IgD-negative memory B cell (primary cell): ENCODE measurements around the gene PXN. TPM values are rescaled to one million over a fixed set of nuclear protein-coding genes. Genes with fewer than 3 reads are reported as not detected.

ENCODE experiments used
- H3K27ac Mint-ChIP-seq, 3 donors: one replicate each; pipeline ENCODE4 v1.8.0; 2020 to 2022; ENCODE audit warnings: mild to moderate bottlenecking in 3 of 3, mixed read lengths in 3 of 3, moderate library complexity in 1 of 3
- H3K27me3 Mint-ChIP-seq: one replicate; pipeline ENCODE4 v1.8.0; 2021; ENCODE audit warnings: mixed read lengths
- H3K36me3 Mint-ChIP-seq: one replicate; pipeline ENCODE4 v1.8.0; 2020; ENCODE audit warnings: mild to moderate bottlenecking, mixed read lengths
- H3K4me1 Mint-ChIP-seq, 3 donors: one replicate each; pipeline ENCODE4 v1.8.0; 2020 to 2022; ENCODE audit warnings: mixed read lengths in 3 of 3, mild to moderate bottlenecking in 1 of 3
- H3K4me3 Mint-ChIP-seq, 4 donors: one replicate each; pipeline ENCODE4 v1.8.0; 2020 to 2022; ENCODE audit warnings: mild to moderate bottlenecking in 4 of 4, mixed read lengths in 4 of 4, moderate library complexity in 3 of 4
- H3K9me3 Mint-ChIP-seq, 3 donors: one replicate each; pipeline ENCODE4 v1.8.0; 2020 to 2021; ENCODE audit warnings: mixed read lengths in 3 of 3, mild to moderate bottlenecking in 1 of 3
- polyA plus RNA-seq: library from polyadenylated mRNA; unstranded; fragments of 300-500 nt; fragmentation: Illumina TruSeq; gene quantifications from one replicate; pipeline ENCODE4 v1.2.3, GENCODE V29; 2021

The PXN gene
- polyA plus RNA-seq, 1 donor from 2014 or later, result 6.3 TPM

GRCh38 chr12:120228041-120228290, 37.6 kb downstream of the PXN start:
- H3K36me3 Mint-ChIP-seq, result no peaks in the 10 kb centered on the region
- H3K4me3 Mint-ChIP-seq, result peak overlapping the region in 1 of 4 donors; percentile 47
- peaks cover 25% of the 10 kb centered on the region for H3K27me3 Mint-ChIP-seq
- no peak overlapping the region for H3K27ac Mint-ChIP-seq
- peaks cover 8 to 25% (median 19%) of the 10 kb centered on the region in 3 donors for H3K4me1 Mint-ChIP-seq
- H3K9me3 Mint-ChIP-seq, result no peaks in the 10 kb centered on the region

- H3K27me3 Mint-ChIP-seq, result peaks cover 20% of the 10 kb centered on the region
- peaks cover 5 to 20% (median 13%) of the 10 kb centered on the region in 3 donors for H3K4me1 Mint-ChIP-seq
- no peak overlapping the region for H3K4me3 Mint-ChIP-seq
- H3K27ac Mint-ChIP-seq, result no peak overlapping the region
- H3K9me3 Mint-ChIP-seq, result no peaks in the 10 kb centered on the region
- no peaks in the 10 kb centered on the region for H3K36me3 Mint-ChIP-seq
Measured at GRCh38 chr12:120227233-120228040, 38.1 kb downstream of the PXN start.

- H3K27me3 Mint-ChIP-seq, result peaks cover 14% of the 10 kb centered on the region
- H3K9me3 Mint-ChIP-seq, result no peaks in the 10 kb centered on the region
- H3K36me3 Mint-ChIP-seq, result no peaks in the 10 kb centered on the region
- no peak overlapping the region for H3K27ac Mint-ChIP-seq
- peak overlapping the region in 1 of 4 donors; percentile 4 for H3K4me3 Mint-ChIP-seq
- H3K4me1 Mint-ChIP-seq, result peaks cover 5 to 13% (median 10%) of the 10 kb centered on the region in 3 donors
Measured at GRCh38 chr12:120225852-120226640, 39.5 kb downstream of the PXN start.

GRCh38 chr12:120225200-120225558, 40.4 kb downstream of the PXN start:
- H3K9me3 Mint-ChIP-seq, result no peaks in the 10 kb centered on the region
- no peak overlapping the region for H3K27ac Mint-ChIP-seq
- peaks cover 12% of the 10 kb centered on the region for H3K27me3 Mint-ChIP-seq
- H3K4me3 Mint-ChIP-seq, result peak overlapping the region in 1 of 4 donors; percentile 27
- H3K4me1 Mint-ChIP-seq, result peaks cover 5 to 13% (median 9%) of the 10 kb centered on the region in 3 donors
- no peaks in the 10 kb centered on the region for H3K36me3 Mint-ChIP-seq

GRCh38 chr12:120224304-120225199, 41.0 kb downstream of the PXN start:
- Mint-ChIP-seq H3K27ac (peak overlapping the region in 1 of 3 donors; percentile 10), H3K4me1 (peaks cover 5 to 13% (median 9%) of the 10 kb centered on the region in 3 donors), H3K9me3 (no peaks in the 10 kb centered on the region), H3K27me3 (peaks cover 12% of the 10 kb centered on the region), H3K36me3 (no peaks in the 10 kb centered on the region), H3K4me3 (peak overlapping the region in 1 of 4 donors; percentile 27)

- peaks cover 5 to 13% (median 9%) of the 10 kb centered on the region in 3 donors for H3K4me1 Mint-ChIP-seq
- H3K36me3 Mint-ChIP-seq, result no peaks in the 10 kb centered on the region
- no peaks in the 10 kb centered on the region for H3K9me3 Mint-ChIP-seq
- H3K4me3 Mint-ChIP-seq, result peak overlapping the region in 1 of 4 donors; percentile 72
- peaks cover 12% of the 10 kb centered on the region for H3K27me3 Mint-ChIP-seq
- peak overlapping the region in 1 of 3 donors; percentile 47 for H3K27ac Mint-ChIP-seq
Measured at GRCh38 chr12:120223458-120224303, 41.8 kb downstream of the PXN start.

- Mint-ChIP-seq H3K4me1 (peaks cover 3 to 9% (median 4%) of the 10 kb centered on the region in 3 donors), H3K27me3 (peaks cover 8% of the 10 kb centered on the region), H3K4me3 (no peak overlapping the region), H3K27ac (peak overlapping the region in 1 of 3 donors; percentile 60), H3K9me3 (no peaks in the 10 kb centered on the region), H3K36me3 (no peaks in the 10 kb centered on the region)
Measured at GRCh38 chr12:120222288-120222832, 43.2 kb downstream of the PXN start.

- H3K4me3 Mint-ChIP-seq, result no peak overlapping the region
- H3K36me3 Mint-ChIP-seq, result no peaks in the 10 kb centered on the region
- no peak overlapping the region for H3K27ac Mint-ChIP-seq
- H3K4me1 Mint-ChIP-seq, result peaks cover 3 to 9% (median 4%) of the 10 kb centered on the region in 3 donors
- peaks cover 8% of the 10 kb centered on the region for H3K27me3 Mint-ChIP-seq
- no peaks in the 10 kb centered on the region for H3K9me3 Mint-ChIP-seq
Measured at GRCh38 chr12:120221576-120221900, 44.0 kb downstream of the PXN start.

- Mint-ChIP-seq H3K36me3 (no peaks in the 10 kb centered on the region), H3K9me3 (no peaks in the 10 kb centered on the region), H3K27me3 (peaks cover 8% of the 10 kb centered on the region), H3K4me1 (peaks cover 3 to 7% (median 4%) of the 10 kb centered on the region in 3 donors), H3K4me3 (no peak overlapping the region), H3K27ac (peak overlapping the region in 1 of 3 donors; percentile 73)
Measured at GRCh38 chr12:120220838-120221575, 44.5 kb downstream of the PXN start.

GRCh38 chr12:120218680-120219606, 46.6 kb downstream of the PXN start:
- Mint-ChIP-seq H3K27me3 (peaks cover 4% of the 10 kb centered on the region), H3K36me3 (no peaks in the 10 kb centered on the region), H3K27ac (no peak overlapping the region), H3K9me3 (no peaks in the 10 kb centered on the region), H3K4me3 (no peak overlapping the region), H3K4me1 (no peaks in the 10 kb centered on the region)

GRCh38 chr12:120216742-120217605, 48.6 kb downstream of the PXN start:
- no peak overlapping the region for H3K4me3 Mint-ChIP-seq
- no peak overlapping the region for H3K27ac Mint-ChIP-seq
- peaks cover 3% of the 10 kb centered on the region for H3K27me3 Mint-ChIP-seq
- no peaks in the 10 kb centered on the region for H3K9me3 Mint-ChIP-seq
- H3K36me3 Mint-ChIP-seq, result no peaks in the 10 kb centered on the region
- no peaks in the 10 kb centered on the region for H3K4me1 Mint-ChIP-seq
